GM12878 (cell line): ENCODE measurements around the gene FICD. TPM values are rescaled to one million over a fixed set of nuclear protein-coding genes. Genes with fewer than 3 reads are reported as not detected.

Experiments used
- EED ChIP-seq: sonication (generic); IDR thresholded peaks from 2 replicates; pipeline ENCODE4 v1.6.1; 2016; ENCODE audit warnings: antibody characterized with exemption, low read depth
- HDAC2 ChIP-seq: fragments of 200-600 bp; sonication (generic); IDR thresholded peaks from 2 replicates; pipeline ENCODE4 v1.6.1; 2017
- NBN ChIP-seq: fragments of 450-650 bp; IDR thresholded peaks from 2 replicates; pipeline ENCODE4 v1.6.1; 2016
- NRF1 ChIP-seq: conservative IDR thresholded peaks from 2 replicates; pipeline ENCODE4 v1.6.1; 2011; ENCODE audit warnings: mild to moderate bottlenecking, low read depth, low read length, improper control_type of control experiment
- POU2F2 ChIP-seq: IDR thresholded peaks from 3 replicates; pipeline ENCODE4 v1.6.1; 2011; ENCODE audit warnings: low read depth, mild to moderate bottlenecking, low read length, borderline replicate concordance
- RAD21 ChIP-seq: IDR thresholded peaks from 2 replicates; pipeline ENCODE4 v1.6.1; 2011; ENCODE audit warnings: mild to moderate bottlenecking, low read depth, low read length, moderate library complexity; ENCODE audit not compliant: insufficient read depth
- SPI1 ChIP-seq: IDR thresholded peaks from 2 replicates; pipeline ENCODE4 v1.6.1; 2011; ENCODE audit warnings: low read depth, mild to moderate bottlenecking, low read length, moderate library complexity, borderline replicate concordance; ENCODE audit not compliant: insufficient read depth
- SREBF1 ChIP-seq: IDR thresholded peaks from 2 replicates; pipeline ENCODE4 v1.6.1; 2012; ENCODE audit warnings: mild to moderate bottlenecking, low read length
- STAT1 ChIP-seq: fragments of 450-650 bp; conservative IDR thresholded peaks from 2 replicates; pipeline ENCODE4 v1.6.1; 2014; ENCODE audit warnings: antibody characterized with exemption, mild to moderate bottlenecking
- SUZ12 ChIP-seq: fragments of 200-600 bp; sonication (generic); IDR thresholded peaks from one replicate; pipeline ENCODE4 v1.6.1; 2018; ENCODE audit warnings: antibody characterized with exemption, mild to moderate bottlenecking; ENCODE audit not compliant: unreplicated experiment
- TCF12 ChIP-seq: IDR thresholded peaks from 2 replicates; pipeline ENCODE4 v1.6.1; 2011; ENCODE audit warnings: low read depth, mild to moderate bottlenecking, low read length
- ZNF217 ChIP-seq: fragments of 450-650 bp; IDR thresholded peaks from 2 replicates; pipeline ENCODE4 v1.6.1; 2017; ENCODE audit warnings: antibody characterized with exemption, mild to moderate bottlenecking
- polyA plus RNA-seq, 11 experiments: library from polyadenylated mRNA; depleted of rRNA in 4 of 11; unstranded in 6 of 11; stranded (reverse) in 5 of 11; fragments of >200 nt; fragmentation: Nextera tagmentation in 4 of 11; fragmentation: Illumina TruSeq in 1 of 11; extraction: Ambion mirVana in 4 of 11; extraction: Trizol in 1 of 11; gene quantifications; 1 replicate in 1 of 11; 2 replicates in 10 of 11; pipeline versions ENCODE4 v1.2.1 to v1.2.3, GENCODE V29; 2011 to 2016; ENCODE audit warnings: inconsistent platforms in 2 of 11, missing spikeins in 2 of 11, low read depth in 1 of 11
- total RNA-seq, 4 experiments: library from RNA; depleted of rRNA in 3 of 4; stranded (reverse); fragments of >200 nt in 3 of 4; fragmentation: Illumina TruSeq in 1 of 4; extraction: Trizol in 1 of 4; gene quantifications; 2 replicates each; pipeline versions ENCODE4 v1.2.1 to v1.2.3, GENCODE V29; 2013 to 2021
- TF ChIP-seq, protein P1 (sequence below): fragments of 450-650 bp; IDR thresholded peaks from 2 replicates; pipeline ENCODE4 v1.6.1; 2018; ENCODE audit warnings: borderline replicate concordance, mild to moderate bottlenecking; ENCODE audit not compliant: partially characterized antibody
- TF ChIP-seq, protein P2 (sequence below): fragments of 450-650 bp; IDR thresholded peaks from 2 replicates; pipeline ENCODE4 v1.6.1; 2014; ENCODE audit warnings: mild to moderate bottlenecking
- TF ChIP-seq, protein P3 (sequence below), 3 experiments: IDR thresholded peaks in 2 of 3; conservative IDR thresholded peaks in 1 of 3; 2 replicates each; pipeline ENCODE4 v1.5.1; 2011; ENCODE audit warnings: low read depth in 3 of 3, low read length in 3 of 3, mild to moderate bottlenecking in 3 of 3, control low read depth in 2 of 3, moderate library complexity in 2 of 3, inconsistent platforms in 1 of 3, mixed read lengths in 1 of 3; ENCODE audit not compliant: control insufficient read depth in 2 of 3, insufficient read depth in 1 of 3; ENCODE audit errors: extremely low read depth in 1 of 3
- TF ChIP-seq, protein P4 (sequence below): IDR thresholded peaks from 2 replicates; pipeline ENCODE4 v1.6.1; 2011; ENCODE audit warnings: mild to moderate bottlenecking, low read depth, low read length, moderate library complexity; ENCODE audit not compliant: insufficient replicate concordance
- TF ChIP-seq, protein P5 (sequence below): IDR thresholded peaks from 2 replicates; pipeline ENCODE4 v1.6.1; 2011; ENCODE audit warnings: low read depth, mild to moderate bottlenecking, low read length, moderate library complexity, borderline replicate concordance; ENCODE audit errors: extremely low read depth
- TF ChIP-seq, protein P6 (sequence below): IDR thresholded peaks from 2 replicates; pipeline ENCODE4 v1.6.1; 2012; ENCODE audit warnings: mild to moderate bottlenecking, low read depth, low read length

Gene FICD
- total and polyA plus RNA-seq, 10 of the 15 experiments (the other 5 are each of a cell fraction or from before 2014, with no cell fraction given): 1.1 to 9.4 (median 4.3) TPM

DNA sequence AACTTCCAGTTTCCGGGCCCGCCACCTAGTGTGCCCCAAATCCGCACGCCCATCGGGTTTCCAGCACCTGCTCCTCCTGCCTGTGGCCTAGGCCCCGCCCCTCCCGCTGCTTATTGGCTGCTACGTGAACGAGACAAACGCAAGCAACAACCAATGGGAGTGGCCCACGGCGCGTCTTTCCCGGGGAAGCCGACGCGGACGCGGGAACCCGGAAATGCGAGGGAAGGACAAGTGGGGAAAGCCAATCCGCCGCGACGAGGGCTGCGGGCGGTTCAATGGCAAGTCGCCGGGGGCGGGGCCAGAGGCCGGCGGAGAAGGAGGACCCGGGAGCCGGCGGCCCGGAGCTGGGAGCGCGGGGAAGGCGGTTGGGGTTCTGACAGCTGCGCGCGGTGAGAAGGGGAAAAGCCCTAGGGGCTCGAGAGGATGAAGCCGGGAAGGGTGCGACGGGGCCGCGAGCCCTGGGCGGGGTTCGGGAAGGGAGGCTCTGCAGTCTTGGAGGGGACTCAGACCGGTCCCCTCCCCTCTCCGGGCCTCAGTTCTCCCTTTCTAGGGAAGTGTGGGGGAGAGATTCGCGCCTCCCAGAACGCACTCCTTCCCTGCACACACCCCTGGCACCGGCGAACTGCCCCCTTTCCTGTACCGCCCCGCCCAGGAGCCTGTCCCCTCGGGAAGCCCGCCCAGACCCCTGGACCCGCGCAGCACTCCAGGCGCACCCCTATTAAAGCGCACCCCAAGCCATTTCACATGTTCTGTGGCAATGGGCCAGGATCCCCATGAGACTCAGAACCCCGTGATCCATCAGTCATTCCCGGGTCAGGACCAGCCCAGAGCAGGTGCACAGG, at the start of gene FICD (continued):
- TF ChIP-seq, protein P1, sequence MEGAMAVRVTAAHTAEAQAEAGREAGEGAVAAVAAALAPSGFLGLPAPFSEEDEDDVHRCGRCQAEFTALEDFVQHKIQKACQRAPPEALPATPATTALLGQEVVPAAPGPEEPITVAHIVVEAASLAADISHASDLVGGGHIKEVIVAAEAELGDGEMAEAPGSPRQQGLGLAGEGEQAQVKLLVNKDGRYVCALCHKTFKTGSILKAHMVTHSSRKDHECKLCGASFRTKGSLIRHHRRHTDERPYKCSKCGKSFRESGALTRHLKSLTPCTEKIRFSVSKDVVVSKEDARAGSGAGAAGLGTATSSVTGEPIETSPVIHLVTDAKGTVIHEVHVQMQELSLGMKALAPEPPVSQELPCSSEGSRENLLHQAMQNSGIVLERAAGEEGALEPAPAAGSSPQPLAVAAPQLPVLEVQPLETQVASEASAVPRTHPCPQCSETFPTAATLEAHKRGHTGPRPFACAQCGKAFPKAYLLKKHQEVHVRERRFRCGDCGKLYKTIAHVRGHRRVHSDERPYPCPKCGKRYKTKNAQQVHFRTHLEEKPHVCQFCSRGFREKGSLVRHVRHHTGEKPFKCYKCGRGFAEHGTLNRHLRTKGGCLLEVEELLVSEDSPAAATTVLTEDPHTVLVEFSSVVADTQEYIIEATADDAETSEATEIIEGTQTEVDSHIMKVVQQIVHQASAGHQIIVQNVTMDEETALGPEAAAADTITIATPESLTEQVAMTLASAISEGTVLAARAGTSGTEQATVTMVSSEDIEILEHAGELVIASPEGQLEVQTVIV: peak; percentile 95
- no peak for TF ChIP-seq HDAC2
- TF ChIP-seq SPI1: no peak
- TF ChIP-seq, protein P2, sequence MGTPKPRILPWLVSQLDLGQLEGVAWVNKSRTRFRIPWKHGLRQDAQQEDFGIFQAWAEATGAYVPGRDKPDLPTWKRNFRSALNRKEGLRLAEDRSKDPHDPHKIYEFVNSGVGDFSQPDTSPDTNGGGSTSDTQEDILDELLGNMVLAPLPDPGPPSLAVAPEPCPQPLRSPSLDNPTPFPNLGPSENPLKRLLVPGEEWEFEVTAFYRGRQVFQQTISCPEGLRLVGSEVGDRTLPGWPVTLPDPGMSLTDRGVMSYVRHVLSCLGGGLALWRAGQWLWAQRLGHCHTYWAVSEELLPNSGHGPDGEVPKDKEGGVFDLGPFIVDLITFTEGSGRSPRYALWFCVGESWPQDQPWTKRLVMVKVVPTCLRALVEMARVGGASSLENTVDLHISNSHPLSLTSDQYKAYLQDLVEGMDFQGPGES: peak; percentile 92
- TF ChIP-seq STAT1: no peak
- TF ChIP-seq, protein P3, sequence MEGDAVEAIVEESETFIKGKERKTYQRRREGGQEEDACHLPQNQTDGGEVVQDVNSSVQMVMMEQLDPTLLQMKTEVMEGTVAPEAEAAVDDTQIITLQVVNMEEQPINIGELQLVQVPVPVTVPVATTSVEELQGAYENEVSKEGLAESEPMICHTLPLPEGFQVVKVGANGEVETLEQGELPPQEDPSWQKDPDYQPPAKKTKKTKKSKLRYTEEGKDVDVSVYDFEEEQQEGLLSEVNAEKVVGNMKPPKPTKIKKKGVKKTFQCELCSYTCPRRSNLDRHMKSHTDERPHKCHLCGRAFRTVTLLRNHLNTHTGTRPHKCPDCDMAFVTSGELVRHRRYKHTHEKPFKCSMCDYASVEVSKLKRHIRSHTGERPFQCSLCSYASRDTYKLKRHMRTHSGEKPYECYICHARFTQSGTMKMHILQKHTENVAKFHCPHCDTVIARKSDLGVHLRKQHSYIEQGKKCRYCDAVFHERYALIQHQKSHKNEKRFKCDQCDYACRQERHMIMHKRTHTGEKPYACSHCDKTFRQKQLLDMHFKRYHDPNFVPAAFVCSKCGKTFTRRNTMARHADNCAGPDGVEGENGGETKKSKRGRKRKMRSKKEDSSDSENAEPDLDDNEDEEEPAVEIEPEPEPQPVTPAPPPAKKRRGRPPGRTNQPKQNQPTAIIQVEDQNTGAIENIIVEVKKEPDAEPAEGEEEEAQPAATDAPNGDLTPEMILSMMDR (IDR thresholded peaks at IDR 0.05 in 2 of 3, conservative IDR thresholded peaks at IDR 0.05 in 1 of 3; ENCODE audit: control insufficient read depth in 2 of 3, extremely low read depth in 1 of 3, insufficient read depth in 1 of 3, low read depth in 3 of 3, low read length in 3 of 3): 0 out of 6 replicates have a peak, but pooled peaks of 1 of the 3 experiments have one; percentile 0
- no peak for TF ChIP-seq ZNF217
- no peak; the same call in 1 of the 2 replicates for TF ChIP-seq NBN
- TF ChIP-seq, protein P4, sequence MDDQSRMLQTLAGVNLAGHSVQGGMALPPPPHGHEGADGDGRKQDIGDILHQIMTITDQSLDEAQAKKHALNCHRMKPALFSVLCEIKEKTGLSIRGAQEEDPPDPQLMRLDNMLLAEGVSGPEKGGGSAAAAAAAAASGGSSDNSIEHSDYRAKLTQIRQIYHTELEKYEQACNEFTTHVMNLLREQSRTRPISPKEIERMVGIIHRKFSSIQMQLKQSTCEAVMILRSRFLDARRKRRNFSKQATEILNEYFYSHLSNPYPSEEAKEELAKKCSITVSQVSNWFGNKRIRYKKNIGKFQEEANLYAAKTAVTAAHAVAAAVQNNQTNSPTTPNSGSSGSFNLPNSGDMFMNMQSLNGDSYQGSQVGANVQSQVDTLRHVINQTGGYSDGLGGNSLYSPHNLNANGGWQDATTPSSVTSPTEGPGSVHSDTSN: peak; percentile 96
- TF ChIP-seq NRF1: no peak
- TF ChIP-seq, protein P5, sequence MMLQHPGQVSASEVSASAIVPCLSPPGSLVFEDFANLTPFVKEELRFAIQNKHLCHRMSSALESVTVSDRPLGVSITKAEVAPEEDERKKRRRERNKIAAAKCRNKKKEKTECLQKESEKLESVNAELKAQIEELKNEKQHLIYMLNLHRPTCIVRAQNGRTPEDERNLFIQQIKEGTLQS: no peak
- peak; percentile 41; the same call in 1 of the 3 replicates for TF ChIP-seq POU2F2
- peak; percentile 81 for TF ChIP-seq TCF12
- no peak for TF ChIP-seq SUZ12
- TF ChIP-seq RAD21: no peak
- TF ChIP-seq, protein P6, sequence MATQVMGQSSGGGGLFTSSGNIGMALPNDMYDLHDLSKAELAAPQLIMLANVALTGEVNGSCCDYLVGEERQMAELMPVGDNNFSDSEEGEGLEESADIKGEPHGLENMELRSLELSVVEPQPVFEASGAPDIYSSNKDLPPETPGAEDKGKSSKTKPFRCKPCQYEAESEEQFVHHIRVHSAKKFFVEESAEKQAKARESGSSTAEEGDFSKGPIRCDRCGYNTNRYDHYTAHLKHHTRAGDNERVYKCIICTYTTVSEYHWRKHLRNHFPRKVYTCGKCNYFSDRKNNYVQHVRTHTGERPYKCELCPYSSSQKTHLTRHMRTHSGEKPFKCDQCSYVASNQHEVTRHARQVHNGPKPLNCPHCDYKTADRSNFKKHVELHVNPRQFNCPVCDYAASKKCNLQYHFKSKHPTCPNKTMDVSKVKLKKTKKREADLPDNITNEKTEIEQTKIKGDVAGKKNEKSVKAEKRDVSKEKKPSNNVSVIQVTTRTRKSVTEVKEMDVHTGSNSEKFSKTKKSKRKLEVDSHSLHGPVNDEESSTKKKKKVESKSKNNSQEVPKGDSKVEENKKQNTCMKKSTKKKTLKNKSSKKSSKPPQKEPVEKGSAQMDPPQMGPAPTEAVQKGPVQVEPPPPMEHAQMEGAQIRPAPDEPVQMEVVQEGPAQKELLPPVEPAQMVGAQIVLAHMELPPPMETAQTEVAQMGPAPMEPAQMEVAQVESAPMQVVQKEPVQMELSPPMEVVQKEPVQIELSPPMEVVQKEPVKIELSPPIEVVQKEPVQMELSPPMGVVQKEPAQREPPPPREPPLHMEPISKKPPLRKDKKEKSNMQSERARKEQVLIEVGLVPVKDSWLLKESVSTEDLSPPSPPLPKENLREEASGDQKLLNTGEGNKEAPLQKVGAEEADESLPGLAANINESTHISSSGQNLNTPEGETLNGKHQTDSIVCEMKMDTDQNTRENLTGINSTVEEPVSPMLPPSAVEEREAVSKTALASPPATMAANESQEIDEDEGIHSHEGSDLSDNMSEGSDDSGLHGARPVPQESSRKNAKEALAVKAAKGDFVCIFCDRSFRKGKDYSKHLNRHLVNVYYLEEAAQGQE: no peak
- no peak for TF ChIP-seq SREBF1
- TF ChIP-seq EED: peak; percentile 36
